ENCODE measurements around the gene PCDHGC5. TPM values are rescaled to one million over a fixed set of nuclear protein-coding genes. Genes with fewer than 3 reads are reported as not detected.

Gene PCDHGC5
- total RNA-seq, 2 experiments from 2014 or later, result not detected

GRCh38 chr5:141514330-141515133 lies 25.7 kb downstream of the PCDHGC5 start:
- no peak for DNase-seq

GRCh38 chr5:141515141-141515540 lies 26.3 kb downstream of the PCDHGC5 start:
- no peak for DNase-seq
- Mint-ChIP-seq H3K36me3 (peaks cover 39% of the 10 kb centered on the region), H3K4me3 (no peak overlapping the region), H3K4me1 (peaks cover 31% of the 10 kb centered on the region), H3K27me3 (no peaks in the 10 kb centered on the region), H3K27ac (peak overlapping the region; percentile 76), H3K9me3 (no peaks in the 10 kb centered on the region)

More at GRCh38 chr5:141514330-141515133, 25.7 kb downstream of the PCDHGC5 start:
- Mint-ChIP-seq H3K27me3 (no peaks in the 10 kb centered on the region), H3K36me3 (peaks cover 33% of the 10 kb centered on the region), H3K27ac (peak overlapping the region; percentile 76), H3K4me3 (no peak overlapping the region), H3K9me3 (no peaks in the 10 kb centered on the region), H3K4me1 (peaks cover 31% of the 10 kb centered on the region)

GRCh38 chr5:141515946-141516671 lies 27.2 kb downstream of the PCDHGC5 start:
- Mint-ChIP-seq H3K27ac (peak overlapping the region; percentile 16), H3K4me3 (no peak overlapping the region), H3K9me3 (no peaks in the 10 kb centered on the region), H3K36me3 (peaks cover 48% of the 10 kb centered on the region), H3K4me1 (peaks cover 39% of the 10 kb centered on the region), H3K27me3 (no peaks in the 10 kb centered on the region)
- DNase-seq, result no peak

GRCh38 chr5:141516672-141517025 lies 27.8 kb downstream of the PCDHGC5 start:
- Mint-ChIP-seq H3K9me3 (no peaks in the 10 kb centered on the region), H3K36me3 (peaks cover 54% of the 10 kb centered on the region), H3K27me3 (no peaks in the 10 kb centered on the region), H3K4me1 (peaks cover 45% of the 10 kb centered on the region), H3K4me3 (no peak overlapping the region), H3K27ac (no peak overlapping the region)
- no peak for DNase-seq

- no peak for DNase-seq
- Mint-ChIP-seq H3K9me3 (no peaks in the 10 kb centered on the region), H3K36me3 (peaks cover 60% of the 10 kb centered on the region), H3K27ac (no peak overlapping the region), H3K27me3 (no peaks in the 10 kb centered on the region), H3K4me3 (no peak overlapping the region), H3K4me1 (peaks cover 51% of the 10 kb centered on the region)
These were observed 28.4 kb downstream of the PCDHGC5 start for GRCh38 chr5:141517312-141517711.

- peaks cover 62% of the 10 kb centered on the region for H3K36me3 Mint-ChIP-seq
- H3K27me3 Mint-ChIP-seq, result no peaks in the 10 kb centered on the region
- no peak overlapping the region for H3K4me3 Mint-ChIP-seq
- peaks cover 51% of the 10 kb centered on the region for H3K4me1 Mint-ChIP-seq
- peak overlapping the region; percentile 35 for H3K27ac Mint-ChIP-seq
- DNase-seq, result no peak
- H3K9me3 Mint-ChIP-seq, result no peaks in the 10 kb centered on the region
These were observed 29.2 kb downstream of the PCDHGC5 start for GRCh38 chr5:141517880-141518617.

GRCh38 chr5:141518618-141519015 lies 29.7 kb downstream of the PCDHGC5 start:
- Mint-ChIP-seq H3K27ac (no peak overlapping the region), H3K36me3 (peaks cover 59% of the 10 kb centered on the region), H3K4me1 (peaks cover 51% of the 10 kb centered on the region), H3K4me3 (no peak overlapping the region), H3K27me3 (no peaks in the 10 kb centered on the region), H3K9me3 (no peaks in the 10 kb centered on the region)
- DNase-seq, result no peak

- no peaks in the 10 kb centered on the region for H3K9me3 Mint-ChIP-seq
- H3K27ac Mint-ChIP-seq, result no peak overlapping the region
- H3K4me1 Mint-ChIP-seq, result peaks cover 42% of the 10 kb centered on the region
- DNase-seq, result no peak
- H3K27me3 Mint-ChIP-seq, result no peaks in the 10 kb centered on the region
- no peak overlapping the region for H3K4me3 Mint-ChIP-seq
- peaks cover 58% of the 10 kb centered on the region for H3K36me3 Mint-ChIP-seq
These were observed 31.0 kb downstream of the PCDHGC5 start for GRCh38 chr5:141519605-141520565.

GRCh38 chr5:141521244-141521781 lies 32.4 kb downstream of the PCDHGC5 start:
- peaks cover 54% of the 10 kb centered on the region for H3K36me3 Mint-ChIP-seq
- no peak overlapping the region for H3K4me3 Mint-ChIP-seq
- peaks cover 42% of the 10 kb centered on the region for H3K4me1 Mint-ChIP-seq
- H3K9me3 Mint-ChIP-seq, result no peaks in the 10 kb centered on the region
- no peak for DNase-seq
- H3K27me3 Mint-ChIP-seq, result no peaks in the 10 kb centered on the region
- H3K27ac Mint-ChIP-seq, result peak overlapping the region; percentile 67

- no peak for DNase-seq
- peaks cover 52% of the 10 kb centered on the region for H3K36me3 Mint-ChIP-seq
- H3K27ac Mint-ChIP-seq, result no peak overlapping the region
These were observed 33.4 kb downstream of the PCDHGC5 start for GRCh38 chr5:141522301-141522700.

GRCh38 chr5:141523991-141524390 lies 35.1 kb downstream of the PCDHGC5 start:
- Mint-ChIP-seq H3K4me3 (no peak overlapping the region), H3K27ac (no peak overlapping the region), H3K4me1 (peaks cover 42% of the 10 kb centered on the region), H3K36me3 (peaks cover 57% of the 10 kb centered on the region), H3K9me3 (no peaks in the 10 kb centered on the region), H3K27me3 (no peaks in the 10 kb centered on the region)
- no peak for DNase-seq

More at GRCh38 chr5:141522301-141522700, 33.4 kb downstream of the PCDHGC5 start:
- H3K27me3 Mint-ChIP-seq, result no peaks in the 10 kb centered on the region
- no peak overlapping the region for H3K4me3 Mint-ChIP-seq
- H3K4me1 Mint-ChIP-seq, result peaks cover 42% of the 10 kb centered on the region
- H3K9me3 Mint-ChIP-seq, result no peaks in the 10 kb centered on the region

GRCh38 chr5:141524604-141525597 lies 36.0 kb downstream of the PCDHGC5 start:
- Mint-ChIP-seq H3K9me3 (no peaks in the 10 kb centered on the region), H3K27ac (peak overlapping the region; percentile 66), H3K27me3 (no peaks in the 10 kb centered on the region), H3K4me3 (no peak overlapping the region), H3K36me3 (peaks cover 49% of the 10 kb centered on the region), H3K4me1 (peaks cover 42% of the 10 kb centered on the region)
- DNase-seq, result peak; percentile 39

GRCh38 chr5:141525653-141526052 lies 36.8 kb downstream of the PCDHGC5 start:
- DNase-seq, result no peak
- Mint-ChIP-seq H3K27ac (no peak overlapping the region), H3K36me3 (peaks cover 42% of the 10 kb centered on the region), H3K4me3 (no peak overlapping the region), H3K9me3 (no peaks in the 10 kb centered on the region), H3K4me1 (peaks cover 37% of the 10 kb centered on the region), H3K27me3 (no peaks in the 10 kb centered on the region)
